ENCODE results near the gene LCK. TPM values are rescaled to one million over a fixed set of nuclear protein-coding genes. Genes with fewer than 3 reads are reported as not detected.
A peak's percentile ranks its signal among the peaks of the same experiment; 100 is the strongest.

The LCK gene
- total and polyA plus RNA-seq, 9 of the 15 experiments (the other 6 are each of a cell fraction or from before 2014, with no cell fraction given) = 0.04 to 0.47 (median 0.13) TPM; not detected in 6

GRCh38 chr1:32291708-32292538 lies 40.9 kb downstream of the LCK start, which contains the start of gene HDAC1 (continued):
- TF ChIP-seq ZNF609 (CRISPR knock-in tag; IDR thresholded peaks at IDR 0.05; ENCODE audit: borderline replicate concordance) (peak; percentile 52; the same call in 1 of the 2 replicates), EHMT2 (IDR thresholded peaks at IDR 0.05) (0 out of 2 replicates have a peak, but pooled peaks have one; percentile 40), POLR2AphosphoS2 (IDR thresholded peaks at IDR 0.05; ENCODE audit: low read length) (no peak), ZNF121 (CRISPR knock-in tag; conservative IDR thresholded peaks at IDR 0.05) (0 out of 2 replicates have a peak, but pooled peaks have one; percentile 15), MIER1 (IDR thresholded peaks at IDR 0.05; ENCODE audit: low read depth) (no peak), MXI1 (IDR thresholded peaks at IDR 0.05; ENCODE audit: low read depth, low read length) (no peak), ZNF146 (CRISPR knock-in tag; IDR thresholded peaks at IDR 0.05; ENCODE audit: unreplicated experiment) (no peak), BCOR (IDR thresholded peaks at IDR 0.05) (peak; percentile 97), CBFA2T2 (conservative IDR thresholded peaks at IDR 0.05) (no peak), ETV1 (tag; conservative IDR thresholded peaks at IDR 0.05; ENCODE audit: low read depth) (peak; percentile 33), ZNF395 (CRISPR knock-in tag; IDR thresholded peaks at IDR 0.05) (0 out of 2 replicates have a peak, but pooled peaks have one; percentile 57), SIN3A (IDR thresholded peaks at IDR 0.05; ENCODE audit: borderline replicate concordance in 2 of 2, control insufficient read depth in 1 of 2, low read depth in 2 of 2, low read length in 2 of 2) (peak in 1 of 2 experiments; percentile 31; a peak in 2 of 4 replicates), MEF2A (IDR thresholded peaks at IDR 0.05; ENCODE audit: control insufficient read depth, low read depth, low read length) (no peak), HDAC2 (IDR thresholded peaks at IDR 0.05) (peak; percentile 82), SREBF1 (IDR thresholded peaks at IDR 0.05; ENCODE audit: borderline replicate concordance, low read depth, low read length) (peak; percentile 93)
- TF ChIP-seq, protein P1, sequence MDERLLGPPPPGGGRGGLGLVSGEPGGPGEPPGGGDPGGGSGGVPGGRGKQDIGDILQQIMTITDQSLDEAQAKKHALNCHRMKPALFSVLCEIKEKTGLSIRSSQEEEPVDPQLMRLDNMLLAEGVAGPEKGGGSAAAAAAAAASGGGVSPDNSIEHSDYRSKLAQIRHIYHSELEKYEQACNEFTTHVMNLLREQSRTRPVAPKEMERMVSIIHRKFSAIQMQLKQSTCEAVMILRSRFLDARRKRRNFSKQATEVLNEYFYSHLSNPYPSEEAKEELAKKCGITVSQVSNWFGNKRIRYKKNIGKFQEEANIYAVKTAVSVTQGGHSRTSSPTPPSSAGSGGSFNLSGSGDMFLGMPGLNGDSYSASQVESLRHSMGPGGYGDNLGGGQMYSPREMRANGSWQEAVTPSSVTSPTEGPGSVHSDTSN (CRISPR knock-in tag; IDR thresholded peaks at IDR 0.05; ENCODE audit: low read depth) = no peak
- TF ChIP-seq, protein P1 (tag; conservative IDR thresholded peaks at IDR 0.05; ENCODE audit: low read depth) = no peak

Data from K562 (cell line).